Loucy (cell line): ENCODE data around the gene NEURL4.

Experiments used
- CTCF ChIP-seq: fragments of 200-600 bp; sonication (generic); conservative IDR thresholded peaks from 2 replicates; pipeline ENCODE4 v1.5.1; 2014; ENCODE audit warnings: mild to moderate bottlenecking, antibody characterized with exemption, low read length
- EZH2phosphoT487 ChIP-seq: fragments of 200-600 bp; IDR thresholded peaks from 2 replicates; pipeline ENCODE4 v1.6.1; 2018; ENCODE audit warnings: antibody characterized with exemption, mild to moderate bottlenecking, moderate library complexity, borderline replicate concordance

GRCh38 chr17:7284911-7285310 lies 44.2 kb downstream of the NEURL4 start:
- TF ChIP-seq CTCF: no peak
- TF ChIP-seq EZH2phosphoT487: no peak
